ENCODE data around the gene S100A7A. TPM values are rescaled to one million over a fixed set of nuclear protein-coding genes. Genes with fewer than 3 reads are reported as not detected.

S100A7A gene
- total RNA-seq, 6 experiments from 2014 or later, result not detected

DNA sequence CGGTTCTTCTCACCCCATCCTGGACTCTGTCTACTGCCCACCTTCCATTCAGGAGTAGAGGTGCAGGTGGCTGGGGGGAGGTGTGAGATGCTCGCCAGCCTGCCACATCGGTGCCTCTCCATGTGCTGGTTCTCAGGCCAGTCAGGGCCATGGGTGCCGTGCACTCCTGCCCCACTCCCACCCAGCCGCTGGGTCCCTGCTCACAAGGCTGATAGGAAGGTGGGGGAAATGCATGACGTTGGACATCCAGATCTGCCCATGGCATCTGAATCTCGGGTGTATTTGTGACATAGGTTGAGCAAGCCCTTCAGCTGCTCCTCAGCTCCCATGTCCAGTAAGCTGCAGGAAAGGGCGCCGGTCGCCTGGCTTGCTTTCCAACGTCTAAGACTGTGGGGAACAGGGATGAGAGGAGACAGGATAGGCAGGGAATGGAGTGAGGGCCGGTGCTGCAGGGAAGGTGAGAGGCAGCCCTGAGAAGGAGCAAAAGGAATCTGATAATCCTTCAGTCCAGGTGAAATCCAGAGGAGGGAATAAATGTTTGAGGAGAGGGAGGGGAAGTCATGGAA lies 11.8 kb downstream of the S100A7A start:
- H3K4me3 Mint-ChIP-seq, result no peak overlapping the region
- H3K27me3 Mint-ChIP-seq (ENCODE audit: insufficient read depth), result peaks cover 24% of the 10 kb centered on the region
- H3K27ac Mint-ChIP-seq, result no peak overlapping the region
- TF ChIP-seq, protein P1, sequence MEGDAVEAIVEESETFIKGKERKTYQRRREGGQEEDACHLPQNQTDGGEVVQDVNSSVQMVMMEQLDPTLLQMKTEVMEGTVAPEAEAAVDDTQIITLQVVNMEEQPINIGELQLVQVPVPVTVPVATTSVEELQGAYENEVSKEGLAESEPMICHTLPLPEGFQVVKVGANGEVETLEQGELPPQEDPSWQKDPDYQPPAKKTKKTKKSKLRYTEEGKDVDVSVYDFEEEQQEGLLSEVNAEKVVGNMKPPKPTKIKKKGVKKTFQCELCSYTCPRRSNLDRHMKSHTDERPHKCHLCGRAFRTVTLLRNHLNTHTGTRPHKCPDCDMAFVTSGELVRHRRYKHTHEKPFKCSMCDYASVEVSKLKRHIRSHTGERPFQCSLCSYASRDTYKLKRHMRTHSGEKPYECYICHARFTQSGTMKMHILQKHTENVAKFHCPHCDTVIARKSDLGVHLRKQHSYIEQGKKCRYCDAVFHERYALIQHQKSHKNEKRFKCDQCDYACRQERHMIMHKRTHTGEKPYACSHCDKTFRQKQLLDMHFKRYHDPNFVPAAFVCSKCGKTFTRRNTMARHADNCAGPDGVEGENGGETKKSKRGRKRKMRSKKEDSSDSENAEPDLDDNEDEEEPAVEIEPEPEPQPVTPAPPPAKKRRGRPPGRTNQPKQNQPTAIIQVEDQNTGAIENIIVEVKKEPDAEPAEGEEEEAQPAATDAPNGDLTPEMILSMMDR (IDR thresholded peaks at IDR 0.05), result no peak
- no peaks in the 10 kb centered on the region for H3K4me1 Mint-ChIP-seq (ENCODE audit: low read depth)
- no peak for DNase-seq
- no peaks in the 10 kb centered on the region for H3K9me3 Mint-ChIP-seq
- no peaks in the 10 kb centered on the region for H3K36me3 Mint-ChIP-seq (ENCODE audit: low read depth)

DNA sequence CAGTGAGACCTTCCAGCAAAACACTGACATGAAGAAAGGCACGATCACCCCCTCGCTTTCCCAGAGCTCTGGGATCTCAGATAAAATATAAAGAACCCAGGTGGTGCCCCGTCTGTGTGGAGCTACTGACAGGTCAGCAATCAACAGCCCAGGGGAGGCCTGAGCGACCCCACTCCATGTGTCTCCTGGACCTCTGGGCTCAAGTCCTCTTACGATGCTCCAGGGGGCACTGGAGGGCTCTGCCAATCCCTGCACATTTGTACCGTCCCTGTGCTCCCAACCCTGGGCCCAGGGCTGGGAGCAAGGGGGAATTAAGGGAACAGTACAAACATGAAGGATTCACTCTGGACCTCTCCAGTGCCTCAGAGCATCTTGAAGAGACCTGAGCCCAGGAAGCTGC lies 12.5 kb downstream of the S100A7A start:
- H3K4me3 Mint-ChIP-seq, result no peak overlapping the region
- no peaks in the 10 kb centered on the region for H3K9me3 Mint-ChIP-seq
- TF ChIP-seq, protein P1 (IDR thresholded peaks at IDR 0.05), result no peak; the same call in 1 of the 2 replicates
- H3K36me3 Mint-ChIP-seq (ENCODE audit: low read depth), result no peaks in the 10 kb centered on the region
- H3K27ac Mint-ChIP-seq, result no peak overlapping the region
- peaks cover 24% of the 10 kb centered on the region for H3K27me3 Mint-ChIP-seq (ENCODE audit: insufficient read depth)
- no peak for DNase-seq
- no peaks in the 10 kb centered on the region for H3K4me1 Mint-ChIP-seq (ENCODE audit: low read depth)

DNA sequence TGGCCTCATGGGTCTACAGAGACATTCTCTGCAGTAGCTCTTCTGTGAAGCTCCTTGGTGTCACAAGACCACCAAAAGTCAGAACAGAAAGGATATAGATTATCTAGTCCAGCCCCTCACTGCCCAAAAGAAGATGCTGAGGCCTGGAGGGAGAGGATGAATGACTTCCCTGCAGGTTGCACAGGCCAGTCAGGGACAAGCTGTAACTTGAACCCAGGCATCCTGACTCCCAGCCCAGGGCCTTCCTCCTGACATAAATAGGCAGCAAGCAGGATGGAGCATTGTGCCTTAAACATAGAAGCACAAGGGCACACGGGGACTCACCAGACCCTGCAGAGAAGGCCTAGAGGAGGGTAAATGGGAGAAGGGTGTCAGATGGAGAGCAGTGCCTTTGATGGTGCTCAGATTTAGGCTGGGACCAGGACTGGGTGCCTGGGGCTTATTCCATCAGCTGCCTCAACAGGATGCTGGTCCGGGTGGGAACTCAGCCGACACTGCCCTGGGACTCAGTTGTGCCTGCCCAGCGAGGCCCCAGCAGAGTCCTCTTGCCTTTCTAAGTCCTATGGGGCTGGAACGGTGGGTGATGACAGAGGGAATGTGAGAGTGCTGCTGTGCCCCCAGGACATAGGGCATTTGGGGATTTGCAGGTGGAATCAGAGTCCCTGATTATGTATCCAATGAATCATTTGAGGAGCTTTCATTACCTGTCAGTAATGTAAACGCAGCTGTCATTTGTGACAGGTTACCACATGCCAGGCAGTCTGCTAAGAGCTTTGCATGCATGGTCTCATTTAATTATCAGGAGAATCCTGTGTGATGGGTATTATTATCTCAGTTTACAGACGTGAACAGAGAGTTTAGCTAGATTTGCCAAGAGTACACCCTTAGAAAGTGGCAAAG lies 13.2 kb downstream of the S100A7A start:
- H3K4me3 Mint-ChIP-seq, result no peak overlapping the region
- no peak overlapping the region for H3K27ac Mint-ChIP-seq
- H3K4me1 Mint-ChIP-seq (ENCODE audit: low read depth), result no peaks in the 10 kb centered on the region
- peaks cover 26% of the 10 kb centered on the region for H3K27me3 Mint-ChIP-seq (ENCODE audit: insufficient read depth)
- no peak for DNase-seq
- H3K9me3 Mint-ChIP-seq, result no peaks in the 10 kb centered on the region
- no peaks in the 10 kb centered on the region for H3K36me3 Mint-ChIP-seq (ENCODE audit: low read depth)
- TF ChIP-seq, protein P1 (IDR thresholded peaks at IDR 0.05), result no peak

DNA sequence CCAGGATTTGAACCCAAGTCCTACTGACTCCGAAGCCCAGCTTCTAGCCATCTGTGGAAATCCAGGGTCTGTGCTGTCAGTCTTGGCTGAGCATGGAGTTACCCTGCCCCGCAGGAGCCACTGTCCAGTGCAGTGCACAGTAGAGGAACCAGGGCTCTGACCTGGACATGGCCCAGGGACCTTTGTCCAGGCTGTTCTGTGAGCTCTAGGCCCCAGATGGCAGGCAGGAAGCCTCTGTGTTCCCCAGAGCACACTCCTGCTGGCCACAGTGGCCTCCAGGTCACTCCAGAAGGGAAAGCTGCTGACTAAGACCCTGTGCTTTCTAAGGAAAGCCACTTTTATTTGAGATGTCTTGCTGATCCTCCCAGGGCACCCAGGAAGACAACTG lies 13.8 kb downstream of the S100A7A start:
- TF ChIP-seq, protein P1 (IDR thresholded peaks at IDR 0.05), result no peak
- H3K36me3 Mint-ChIP-seq (ENCODE audit: low read depth), result no peaks in the 10 kb centered on the region
- no peak for DNase-seq
- H3K27me3 Mint-ChIP-seq (ENCODE audit: insufficient read depth), result peaks cover 28% of the 10 kb centered on the region
- no peaks in the 10 kb centered on the region for H3K4me1 Mint-ChIP-seq (ENCODE audit: low read depth)
- no peaks in the 10 kb centered on the region for H3K9me3 Mint-ChIP-seq
- no peak overlapping the region for H3K4me3 Mint-ChIP-seq
- H3K27ac Mint-ChIP-seq, result no peak overlapping the region

DNA sequence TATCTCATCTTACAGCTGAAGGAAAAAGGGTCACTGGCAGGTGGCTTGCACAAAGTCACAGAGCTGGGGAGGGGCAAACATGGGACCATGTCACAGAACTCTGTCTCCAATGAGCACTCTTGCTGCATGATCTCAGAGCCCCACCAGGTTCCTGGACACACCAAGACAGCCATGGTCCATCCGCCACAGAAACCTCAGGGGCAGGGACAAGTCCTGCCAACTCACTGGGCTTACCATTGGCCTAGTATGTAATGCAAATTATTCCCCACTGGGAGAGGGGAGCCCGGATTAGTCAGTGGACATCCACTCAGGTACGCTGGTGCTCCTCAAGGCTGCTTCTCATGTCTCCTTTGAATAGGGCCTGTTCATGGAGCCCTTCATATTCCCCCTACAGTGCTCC lies 14.2 kb downstream of the S100A7A start:
- peaks cover 31% of the 10 kb centered on the region for H3K27me3 Mint-ChIP-seq (ENCODE audit: insufficient read depth)
- H3K27ac Mint-ChIP-seq, result no peak overlapping the region
- no peak for DNase-seq
- no peak overlapping the region for H3K4me3 Mint-ChIP-seq
- H3K4me1 Mint-ChIP-seq (ENCODE audit: low read depth), result no peaks in the 10 kb centered on the region
- no peaks in the 10 kb centered on the region for H3K9me3 Mint-ChIP-seq
- no peaks in the 10 kb centered on the region for H3K36me3 Mint-ChIP-seq (ENCODE audit: low read depth)
- TF ChIP-seq, protein P1 (IDR thresholded peaks at IDR 0.05), result no peak
